Endodermal cell (in vitro differentiated cells): ENCODE data around the gene ACACA. TPM values are rescaled to one million over a fixed set of nuclear protein-coding genes. Genes with fewer than 3 reads are reported as not detected.

Experiments used
- DNase-seq: peaks from one replicate; pipeline ENCODE4 v3.0.0-alpha.2; 2017
- H3K27ac ChIP-seq: 2 replicates; pipeline ENCODE4 v1.5.1; 2013; ENCODE audit warnings: mild to moderate bottlenecking, low read depth, low read length, moderate library complexity
- H3K27me3 ChIP-seq: 2 replicates; pipeline ENCODE4 v1.6.1; 2013; ENCODE audit warnings: mild to moderate bottlenecking, low read length, moderate library complexity; ENCODE audit not compliant: insufficient read depth, control insufficient read depth, poor library complexity, severe bottlenecking
- H3K36me3 ChIP-seq: 2 replicates; pipeline ENCODE4 v1.7.0; 2013; ENCODE audit warnings: mild to moderate bottlenecking, low read length, moderate library complexity; ENCODE audit not compliant: control insufficient read depth, insufficient read depth
- H3K4me1 ChIP-seq: one replicate; pipeline ENCODE4 v1.7.0; 2013; ENCODE audit warnings: low read length; ENCODE audit not compliant: control insufficient read depth, insufficient read depth
- H3K4me3 ChIP-seq: 2 replicates; pipeline ENCODE4 v1.5.1; 2013; ENCODE audit warnings: mild to moderate bottlenecking, low read length, moderate library complexity
- H3K9ac ChIP-seq: 2 replicates; pipeline ENCODE4 v1.6.1; 2013; ENCODE audit warnings: mild to moderate bottlenecking, low read length, moderate library complexity; ENCODE audit not compliant: poor library complexity, severe bottlenecking; ENCODE audit errors: extremely low read depth
- H3K9me3 ChIP-seq: 2 replicates; pipeline ENCODE4 v1.6.1; 2013; ENCODE audit warnings: mild to moderate bottlenecking, low read length, moderate library complexity; ENCODE audit not compliant: control insufficient read depth
- H3K27ac Mint-ChIP-seq: 2 replicates; pipeline ENCODE4 v1.8.0; 2020; ENCODE audit warnings: mixed read lengths
- H3K27me3 Mint-ChIP-seq: 2 replicates; pipeline ENCODE4 v1.8.0; 2021; ENCODE audit warnings: mild to moderate bottlenecking, mixed read lengths; ENCODE audit not compliant: insufficient read depth
- H3K36me3 Mint-ChIP-seq: 2 replicates; pipeline ENCODE4 v1.8.0; 2020; ENCODE audit warnings: low read depth, mixed read lengths
- H3K4me1 Mint-ChIP-seq: 2 replicates; pipeline ENCODE4 v1.8.0; 2020; ENCODE audit warnings: mixed read lengths
- H3K4me3 Mint-ChIP-seq: 2 replicates; pipeline ENCODE4 v1.8.0; 2020; ENCODE audit warnings: mild to moderate bottlenecking, moderate library complexity, mixed read lengths
- H3K9me3 Mint-ChIP-seq: 2 replicates; pipeline ENCODE4 v1.8.0; 2020; ENCODE audit warnings: mild to moderate bottlenecking, mixed read lengths
- WGBS, 2 experiments: methylation state at CpG; one replicate each; pipeline versions ENCODE4 v1.1.5 to v1.1.7; 2013; ENCODE audit warnings: missing lambda C conversion rate in 2 of 2, mixed read lengths in 1 of 2; ENCODE audit not compliant: insufficient coverage in 1 of 2, insufficient read length in 1 of 2; 5-methylcytosine and 5-hydroxymethylcytosine counted together
- total RNA-seq, 2 donors: library from RNA; stranded (reverse); fragmentation: NEBNext Ultra II Directional in 1 of 2; extraction: Animal tissue kit (Norgen Biotek cat#: 25700) in 1 of 2; gene quantifications; 2 replicates in 1 of 2; 3 replicates in 1 of 2; pipeline ENCODE4 v1.2.1, GENCODE V29; 2021
- TF ChIP-seq, protein P1 (sequence below): fragments of 200-600 bp; sonication (generic); conservative IDR thresholded peaks from 2 replicates; pipeline ENCODE4 v1.5.0; 2021; ENCODE audit warnings: antibody characterized with exemption, mild to moderate bottlenecking

Gene ACACA
- total RNA-seq, 2 donors from 2014 or later: 66.7 to 68.6 TPM

DNA sequence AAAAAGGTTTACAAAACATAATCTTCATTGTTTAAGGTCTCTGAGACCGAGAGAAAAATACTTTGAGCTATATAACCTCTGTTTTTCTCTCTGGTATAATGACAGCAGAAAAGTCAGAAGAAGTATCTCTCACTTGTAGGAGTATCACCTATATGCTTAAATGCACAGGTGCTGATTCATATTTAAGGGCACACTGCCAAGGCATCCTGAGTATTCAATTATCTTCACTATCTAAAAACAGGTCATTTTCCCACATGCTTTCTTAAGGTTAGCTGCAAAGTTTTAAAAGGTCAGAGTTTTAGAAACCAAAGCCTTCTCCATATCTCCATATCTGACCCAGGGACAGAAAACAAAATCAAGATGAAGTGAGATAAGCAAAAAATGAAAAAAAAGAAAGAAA, 130.2 kb downstream of the ACACA start:
- TF ChIP-seq, protein P1, sequence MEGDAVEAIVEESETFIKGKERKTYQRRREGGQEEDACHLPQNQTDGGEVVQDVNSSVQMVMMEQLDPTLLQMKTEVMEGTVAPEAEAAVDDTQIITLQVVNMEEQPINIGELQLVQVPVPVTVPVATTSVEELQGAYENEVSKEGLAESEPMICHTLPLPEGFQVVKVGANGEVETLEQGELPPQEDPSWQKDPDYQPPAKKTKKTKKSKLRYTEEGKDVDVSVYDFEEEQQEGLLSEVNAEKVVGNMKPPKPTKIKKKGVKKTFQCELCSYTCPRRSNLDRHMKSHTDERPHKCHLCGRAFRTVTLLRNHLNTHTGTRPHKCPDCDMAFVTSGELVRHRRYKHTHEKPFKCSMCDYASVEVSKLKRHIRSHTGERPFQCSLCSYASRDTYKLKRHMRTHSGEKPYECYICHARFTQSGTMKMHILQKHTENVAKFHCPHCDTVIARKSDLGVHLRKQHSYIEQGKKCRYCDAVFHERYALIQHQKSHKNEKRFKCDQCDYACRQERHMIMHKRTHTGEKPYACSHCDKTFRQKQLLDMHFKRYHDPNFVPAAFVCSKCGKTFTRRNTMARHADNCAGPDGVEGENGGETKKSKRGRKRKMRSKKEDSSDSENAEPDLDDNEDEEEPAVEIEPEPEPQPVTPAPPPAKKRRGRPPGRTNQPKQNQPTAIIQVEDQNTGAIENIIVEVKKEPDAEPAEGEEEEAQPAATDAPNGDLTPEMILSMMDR: no peak
- DNase-seq: no peak
- H3K9ac ChIP-seq: no peak overlapping the region
- H3K27me3 ChIP-seq: no peaks in the 10 kb centered on the region
- peaks cover 3% of the 10 kb centered on the region for H3K9me3 ChIP-seq
- H3K36me3 ChIP-seq: peaks cover 66% of the 10 kb centered on the region
- no peak overlapping the region for H3K27ac Mint-ChIP-seq
- no peaks in the 10 kb centered on the region for H3K4me1 ChIP-seq
- H3K4me3 ChIP-seq: no peak overlapping the region
- peaks cover 33% of the 10 kb centered on the region for H3K36me3 Mint-ChIP-seq
- H3K27ac ChIP-seq: no peak overlapping the region
- no peaks in the 10 kb centered on the region for H3K27me3 Mint-ChIP-seq
- no peaks in the 10 kb centered on the region for H3K9me3 Mint-ChIP-seq
- H3K4me1 Mint-ChIP-seq: no peaks in the 10 kb centered on the region
- no peak overlapping the region for H3K4me3 Mint-ChIP-seq
- 0% methylated on average over 1 of the region's 1 CpG; no CpG with 5 or more reads in 1 of the 2 experiments for WGBS, 2 experiments

DNA sequence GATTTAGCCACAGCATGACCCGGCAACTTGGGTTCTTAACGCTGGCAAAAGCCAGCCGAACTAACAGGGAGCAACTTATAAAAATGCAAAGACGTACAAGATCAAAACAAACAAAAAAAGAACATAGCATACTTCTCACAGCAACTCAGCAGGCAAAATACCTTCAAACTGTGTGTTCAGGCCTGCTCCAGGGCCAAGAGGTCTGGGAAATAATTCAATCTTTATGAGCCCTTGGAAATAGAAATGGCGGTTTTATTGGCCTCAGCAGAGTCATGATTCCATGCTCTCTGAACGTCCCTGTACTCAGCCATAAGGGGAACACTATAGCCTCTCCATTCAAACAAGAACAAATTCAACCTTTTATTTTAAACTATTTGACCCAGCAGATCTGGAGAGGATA, 132.2 kb downstream of the ACACA start:
- Mint-ChIP-seq H3K27me3 (no peaks in the 10 kb centered on the region), H3K4me1 (peaks cover 2% of the 10 kb centered on the region), H3K4me3 (no peak overlapping the region), H3K36me3 (peaks cover 23% of the 10 kb centered on the region), H3K27ac (no peak overlapping the region), H3K9me3 (no peaks in the 10 kb centered on the region)
- TF ChIP-seq, protein P1: no peak
- H3K9me3 ChIP-seq: no peaks in the 10 kb centered on the region
- no peak for DNase-seq
- no peak overlapping the region for H3K9ac ChIP-seq
- no peaks in the 10 kb centered on the region for H3K4me1 ChIP-seq
- peaks cover 60% of the 10 kb centered on the region for H3K36me3 ChIP-seq
- no peaks in the 10 kb centered on the region for H3K27me3 ChIP-seq
- H3K27ac ChIP-seq: no peak overlapping the region
- WGBS, 2 experiments: 91 to 93% methylated on average over 5 to 6 of the region's 6 CpGs
- no peak overlapping the region for H3K4me3 ChIP-seq

DNA sequence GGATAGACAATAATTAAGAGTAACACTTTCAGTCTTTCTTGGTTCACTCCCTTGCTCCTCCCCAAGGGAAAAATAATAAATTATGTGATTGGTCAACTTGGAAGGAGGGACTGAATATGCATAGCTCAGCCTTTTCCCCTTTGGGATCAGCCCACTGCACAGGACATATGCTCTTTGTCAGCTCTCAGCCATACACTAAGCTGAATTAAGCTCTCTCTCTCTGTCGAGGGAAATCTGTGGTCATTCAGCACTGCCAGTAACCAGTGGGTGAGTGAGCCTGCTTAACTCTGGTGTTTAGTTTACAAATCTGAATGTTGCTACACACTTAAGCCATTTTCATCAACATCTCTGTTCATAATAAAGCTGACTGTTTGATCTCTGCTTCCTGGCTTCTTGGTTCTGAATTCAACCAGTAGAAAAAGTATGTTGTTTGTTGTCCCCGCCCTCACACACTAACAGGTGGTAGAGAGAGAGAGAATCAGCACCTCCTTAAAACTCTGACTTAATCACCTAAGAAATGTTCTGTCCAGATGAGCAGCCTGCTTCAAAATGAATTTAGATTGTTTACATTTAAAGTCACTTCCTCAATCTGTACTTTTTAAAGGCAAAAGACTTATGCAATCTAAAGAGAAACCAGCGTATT, 133.1 kb downstream of the ACACA start:
- Histone ChIP-seq H3K27me3 (no peaks in the 10 kb centered on the region), H3K36me3 (peaks cover 65% of the 10 kb centered on the region), H3K27ac (no peak overlapping the region), H3K9ac (no peak overlapping the region), H3K4me3 (no peak overlapping the region), H3K9me3 (no peaks in the 10 kb centered on the region), H3K4me1 (no peaks in the 10 kb centered on the region)
- DNase-seq: no peak
- Mint-ChIP-seq H3K4me3 (no peak overlapping the region), H3K9me3 (no peaks in the 10 kb centered on the region), H3K27ac (peak overlapping the region; percentile 19), H3K27me3 (no peaks in the 10 kb centered on the region), H3K4me1 (peaks cover 2% of the 10 kb centered on the region), H3K36me3 (peaks cover 25% of the 10 kb centered on the region)
- 50 to 89% methylated on average over 1 to 3 of the region's 3 CpGs for WGBS, 2 experiments
- TF ChIP-seq, protein P1: no peak
